OCI-LY7 (cell line): Measurements from ENCODE around the gene CDKN1C. TPM values are rescaled to one million over a fixed set of nuclear protein-coding genes. Genes with fewer than 3 reads are reported as not detected.

ENCODE experiments used
- BruUV-seq: library from RNA; stranded (reverse); fragments of 400-500 nt; replicated peaks from 2 replicates; lab custom pipeline; 2021; lab: Mats Ljungman, UMichigan
- CTCF ChIA-PET: fragments of 300-600 bp; sonication (Branson Sonifier 250); formaldehyde crosslinking; loops from one replicate; lab custom pipeline; 2022; ENCODE audit warnings: antibody characterized with exemption; ENCODE audit not compliant: unreplicated experiment; lab: Charles Lee
- POLR2A ChIA-PET: fragments of 300-600 bp; sonication (Branson Sonifier 250); formaldehyde crosslinking; loops from one replicate; lab custom pipeline; 2022; ENCODE audit warnings: antibody characterized with exemption; lab: Charles Lee
- DNase-seq: peaks from one replicate; pipeline ENCODE4 v3.0.0-alpha.2; 2015; ENCODE audit warnings: low spot score
- H2AFZ ChIP-seq: fragments of 200-600 bp; sonication (generic), shearing (Covaris generic); 2 replicates; pipeline ENCODE4 v1.6.1; 2014; ENCODE audit warnings: mild to moderate bottlenecking, antibody characterized with exemption, low read length, moderate library complexity
- H3K27ac ChIP-seq: fragments of 200-600 bp; sonication (generic); 2 replicates; pipeline ENCODE4 v1.5.1; 2014; ENCODE audit warnings: mixed run types, low read depth, mild to moderate bottlenecking, moderate library complexity, low read length, inconsistent platforms; ENCODE audit not compliant: poor library complexity, severe bottlenecking
- H3K36me3 ChIP-seq: fragments of 200-600 bp; sonication (generic); 2 replicates; pipeline ENCODE4 v1.6.1; 2014; ENCODE audit warnings: mild to moderate bottlenecking, antibody characterized with exemption, low read length, moderate library complexity, mixed read lengths; ENCODE audit not compliant: insufficient read depth
- H3K4me1 ChIP-seq: fragments of 200-600 bp; sonication (generic); 2 replicates; pipeline ENCODE4 v1.5.1; 2014; ENCODE audit warnings: mild to moderate bottlenecking, low read length; ENCODE audit not compliant: insufficient read depth, poor library complexity, severe bottlenecking
- H3K4me2 ChIP-seq: fragments of 200-600 bp; sonication (generic); 2 replicates; pipeline ENCODE4 v1.6.1; 2014; ENCODE audit warnings: mild to moderate bottlenecking, low read length
- H3K4me3 ChIP-seq: fragments of 200-600 bp; sonication (generic); 2 replicates; pipeline ENCODE4 v1.5.1; 2014; ENCODE audit warnings: mild to moderate bottlenecking, low read depth, low read length; ENCODE audit not compliant: poor library complexity, severe bottlenecking
- H3K79me2 ChIP-seq: fragments of 200-600 bp; sonication (generic); 2 replicates; pipeline ENCODE4 v1.6.1; 2016; ENCODE audit warnings: low read depth, mild to moderate bottlenecking, low read length, moderate library complexity, mixed read lengths; ENCODE audit not compliant: insufficient read depth
- H3K9me2 ChIP-seq: fragments of 200-600 bp; sonication (generic); 2 replicates; pipeline ENCODE4 v1.6.1; 2016; ENCODE audit warnings: mild to moderate bottlenecking, low read length, mixed read lengths; ENCODE audit not compliant: insufficient read depth
- H3K9me3 ChIP-seq: fragments of 200-600 bp; sonication (generic); 2 replicates; pipeline ENCODE4 v1.6.1; 2014; ENCODE audit warnings: mild to moderate bottlenecking, mixed run types, low read length, mixed read lengths
- H4K20me1 ChIP-seq: fragments of 200-600 bp; sonication (generic); 2 replicates; pipeline ENCODE4 v1.6.1; 2014; ENCODE audit warnings: mild to moderate bottlenecking, antibody characterized with exemption, low read length, moderate library complexity, mixed read lengths; ENCODE audit not compliant: insufficient read depth
- EZH2phosphoT487 ChIP-seq: fragments of 200-600 bp; sonication (generic); IDR thresholded peaks from 2 replicates; pipeline ENCODE4 v1.6.1; 2018; ENCODE audit warnings: low read depth, borderline replicate concordance, mild to moderate bottlenecking, mixed run types, antibody characterized with exemption, low read length, moderate library complexity, mixed read lengths
- intact Hi-C: fragments of 100-400 bp; cut with micrococcal nuclease; formaldehyde crosslinking; loops from one replicate; pipeline ENCODE4 v1.10.0; 2022; ENCODE audit not compliant: unreplicated experiment
- total RNA-seq, 2 experiments: library from RNA; depleted of rRNA in 1 of 2; stranded (reverse); fragments of >200 nt in 1 of 2; shearing (Covaris generic) in 1 of 2; gene quantifications; 2 replicates each; pipeline ENCODE4 v1.2.3, GENCODE V29; 2014 to 2022
- TF ChIP-seq, protein P1 (sequence below): fragments of 200-600 bp; sonication (generic); conservative IDR thresholded peaks from 2 replicates; pipeline ENCODE4 v1.5.1; 2014; ENCODE audit warnings: mild to moderate bottlenecking, antibody characterized with exemption, low read length, moderate library complexity, mixed read lengths

Gene CDKN1C
- total RNA-seq, 2 experiments from 2014 or later: 0.13 to 0.55 TPM

DNA sequence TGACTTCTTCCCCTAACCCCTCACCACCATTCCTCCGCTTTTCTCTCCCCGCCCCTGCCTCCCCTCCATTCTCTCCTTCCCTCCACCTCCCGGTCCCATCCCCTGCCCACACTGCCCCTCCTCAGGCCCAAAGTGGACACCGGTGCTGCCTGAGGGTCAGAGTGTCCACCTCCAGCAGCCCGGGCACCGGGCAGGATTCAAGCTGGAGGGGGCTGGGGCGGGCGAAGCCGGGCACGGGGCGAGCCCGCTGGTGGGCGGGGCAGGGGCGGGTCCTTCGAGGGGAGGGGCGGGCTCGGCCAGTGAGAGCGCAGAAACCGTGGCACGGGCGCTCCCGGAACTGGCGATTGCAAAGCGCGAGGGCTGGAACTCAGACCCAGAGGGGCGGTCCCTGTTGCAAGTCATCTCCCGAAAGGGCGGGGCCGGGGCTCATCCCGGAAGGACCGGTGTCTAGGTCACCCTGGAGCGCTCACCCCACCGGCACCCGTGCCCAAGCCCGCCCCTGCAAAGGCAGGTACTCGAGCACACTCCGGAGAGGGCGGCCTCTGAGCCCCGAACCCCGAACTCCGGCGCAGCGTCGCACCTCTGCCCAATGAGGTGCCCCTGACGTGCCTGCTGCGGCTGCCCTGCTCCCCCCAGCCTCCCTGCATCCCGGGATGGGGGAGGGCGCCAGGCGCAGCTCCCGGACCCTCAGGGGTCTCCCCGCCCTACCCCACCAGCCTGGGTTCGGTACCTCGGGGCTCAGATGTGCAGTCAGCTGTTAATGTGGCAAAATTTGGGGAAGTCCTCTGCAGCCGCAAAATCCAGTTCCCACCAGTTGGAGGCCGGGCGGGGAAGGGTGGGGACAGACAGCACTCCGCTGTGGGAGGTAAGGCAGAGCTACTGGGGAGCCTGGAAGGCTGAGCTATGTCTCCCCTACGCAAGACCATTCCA is 16.5 kb upstream of the CDKN1C start:
- intact Hi-C loops: no loop called here
- H3K4me2 ChIP-seq: peak overlapping the region; percentile 86
- POLR2A ChIA-PET: interaction anchor here (0.9 to 1.0 kb wide), 2 partner anchors 14 to 355 kb away, joined by 3 to 8 read pairs; no protein-coding TSS in a partner anchor
- TF ChIP-seq, protein P1, sequence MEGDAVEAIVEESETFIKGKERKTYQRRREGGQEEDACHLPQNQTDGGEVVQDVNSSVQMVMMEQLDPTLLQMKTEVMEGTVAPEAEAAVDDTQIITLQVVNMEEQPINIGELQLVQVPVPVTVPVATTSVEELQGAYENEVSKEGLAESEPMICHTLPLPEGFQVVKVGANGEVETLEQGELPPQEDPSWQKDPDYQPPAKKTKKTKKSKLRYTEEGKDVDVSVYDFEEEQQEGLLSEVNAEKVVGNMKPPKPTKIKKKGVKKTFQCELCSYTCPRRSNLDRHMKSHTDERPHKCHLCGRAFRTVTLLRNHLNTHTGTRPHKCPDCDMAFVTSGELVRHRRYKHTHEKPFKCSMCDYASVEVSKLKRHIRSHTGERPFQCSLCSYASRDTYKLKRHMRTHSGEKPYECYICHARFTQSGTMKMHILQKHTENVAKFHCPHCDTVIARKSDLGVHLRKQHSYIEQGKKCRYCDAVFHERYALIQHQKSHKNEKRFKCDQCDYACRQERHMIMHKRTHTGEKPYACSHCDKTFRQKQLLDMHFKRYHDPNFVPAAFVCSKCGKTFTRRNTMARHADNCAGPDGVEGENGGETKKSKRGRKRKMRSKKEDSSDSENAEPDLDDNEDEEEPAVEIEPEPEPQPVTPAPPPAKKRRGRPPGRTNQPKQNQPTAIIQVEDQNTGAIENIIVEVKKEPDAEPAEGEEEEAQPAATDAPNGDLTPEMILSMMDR: no peak
- no peak for TF ChIP-seq EZH2phosphoT487
- peak; percentile 98 for DNase-seq
- no TSS peak for BruUV-seq
- no peaks in the 10 kb centered on the region for H3K9me2 ChIP-seq
- peak overlapping the region; percentile 75 for H3K4me3 ChIP-seq
- no peaks in the 10 kb centered on the region for H3K9me3 ChIP-seq
- no peaks in the 10 kb centered on the region for H3K36me3 ChIP-seq
- no peaks in the 10 kb centered on the region for H3K79me2 ChIP-seq
- H3K27ac ChIP-seq: no peak overlapping the region
- peak overlapping the region; percentile 77 for H2AFZ ChIP-seq
- no peaks in the 10 kb centered on the region for H4K20me1 ChIP-seq
- H3K4me1 ChIP-seq: peaks cover 5% of the 10 kb centered on the region
- CTCF ChIA-PET: interaction anchor here (0.5 to 0.6 kb wide), 3 partner anchors 9 to 481 kb away, joined by 3 to 7 read pairs (median 5); no protein-coding TSS in a partner anchor

DNA sequence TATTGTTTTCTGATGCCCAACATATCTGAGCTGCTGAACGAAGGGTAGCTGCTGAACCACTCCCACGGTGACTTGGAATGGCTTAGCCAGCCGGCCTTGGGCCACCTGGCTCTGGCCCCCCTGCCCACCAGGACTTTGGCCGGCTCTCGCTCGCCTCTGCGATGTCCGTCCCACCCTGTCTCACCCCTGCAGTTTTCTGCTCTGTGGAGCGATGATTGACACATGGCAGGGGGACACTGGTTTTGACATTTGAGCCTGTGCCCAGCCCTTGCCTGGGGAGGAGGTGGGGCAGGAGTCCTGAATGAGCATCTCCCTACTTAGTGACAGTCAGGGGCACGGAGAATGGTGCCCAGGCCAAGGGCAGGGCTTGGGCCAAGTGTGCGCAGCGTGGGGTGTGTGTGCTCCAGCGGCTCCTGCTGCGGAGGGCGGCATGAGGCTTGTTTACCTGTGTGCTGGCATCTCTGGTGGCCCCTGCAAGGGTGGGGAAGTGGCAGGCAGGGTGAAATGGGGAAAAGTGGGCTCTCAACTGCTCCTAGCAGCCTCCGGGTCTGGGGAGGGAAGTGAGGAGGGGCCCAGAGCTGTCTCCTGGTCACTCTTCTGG is 15.7 kb upstream of the CDKN1C start:
- peak overlapping the region; percentile 77; the same call in 1 of the 2 replicates for H2AFZ ChIP-seq
- POLR2A ChIA-PET: interaction anchor here (0.9 kb wide), 1 partner anchor 355 kb away, joined by 3 read pairs; no protein-coding TSS in a partner anchor
- DNase-seq: no peak
- peaks cover 5% of the 10 kb centered on the region for H3K4me1 ChIP-seq
- intact Hi-C loops: no loop called here
- no peaks in the 10 kb centered on the region for H3K79me2 ChIP-seq
- no peaks in the 10 kb centered on the region for H3K9me3 ChIP-seq
- BruUV-seq: no TSS peak
- peak overlapping the region; percentile 81 for H3K4me2 ChIP-seq
- H4K20me1 ChIP-seq: no peaks in the 10 kb centered on the region
- no peak overlapping the region for H3K27ac ChIP-seq
- peak overlapping the region; percentile 75 for H3K4me3 ChIP-seq
- TF ChIP-seq, protein P1: no peak
- TF ChIP-seq EZH2phosphoT487: no peak
- H3K36me3 ChIP-seq: no peaks in the 10 kb centered on the region
- no peaks in the 10 kb centered on the region for H3K9me2 ChIP-seq
- CTCF ChIA-PET: no interaction called here
